ENCODE data around the gene CMIP. TPM values are rescaled to one million over a fixed set of nuclear protein-coding genes. Genes with fewer than 3 reads are reported as not detected.

Gene CMIP
- total RNA-seq, 2 donors from 2014 or later: 7.7 to 19.2 TPM

DNA sequence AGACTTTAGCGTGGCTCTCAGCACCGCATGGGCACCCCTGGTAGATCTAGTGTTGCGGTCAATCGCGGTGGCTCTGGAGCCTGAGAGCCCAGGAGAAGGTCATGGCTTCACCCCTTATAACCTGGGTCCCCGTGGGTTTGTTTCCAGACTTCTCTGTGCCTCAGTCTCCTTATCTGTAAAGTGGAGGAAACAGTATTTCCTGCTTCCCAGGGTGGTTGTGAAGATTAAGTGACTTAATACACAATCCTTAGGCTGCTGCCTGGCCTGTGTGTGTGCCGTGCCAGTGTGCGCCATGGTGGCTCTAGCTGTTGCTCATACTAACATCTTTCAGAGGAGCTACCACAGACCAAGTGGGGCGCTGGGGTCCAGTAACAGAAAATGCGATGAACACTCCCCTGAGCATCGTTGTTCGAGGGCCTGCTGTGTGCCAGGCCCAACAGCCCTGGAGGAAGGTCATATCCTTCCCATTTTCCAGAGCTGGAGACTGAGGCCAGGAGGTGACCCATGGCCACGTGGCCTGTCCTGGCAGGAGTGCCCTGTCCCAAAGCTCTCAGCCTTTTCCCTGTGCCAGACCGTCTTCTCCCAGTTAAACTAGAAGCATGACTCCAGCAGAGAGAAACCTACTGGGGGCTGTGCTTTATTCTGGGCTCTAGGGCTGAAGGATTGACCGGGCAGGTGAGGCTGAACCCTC is 70.1 kb downstream of the CMIP start:
- H3K27ac ChIP-seq: no peak overlapping the region
- H3K4me1 ChIP-seq: peaks cover 0 to 68% of the 10 kb centered on the region in 2 donors
- no peak overlapping the region for H3K4me3 ChIP-seq

DNA sequence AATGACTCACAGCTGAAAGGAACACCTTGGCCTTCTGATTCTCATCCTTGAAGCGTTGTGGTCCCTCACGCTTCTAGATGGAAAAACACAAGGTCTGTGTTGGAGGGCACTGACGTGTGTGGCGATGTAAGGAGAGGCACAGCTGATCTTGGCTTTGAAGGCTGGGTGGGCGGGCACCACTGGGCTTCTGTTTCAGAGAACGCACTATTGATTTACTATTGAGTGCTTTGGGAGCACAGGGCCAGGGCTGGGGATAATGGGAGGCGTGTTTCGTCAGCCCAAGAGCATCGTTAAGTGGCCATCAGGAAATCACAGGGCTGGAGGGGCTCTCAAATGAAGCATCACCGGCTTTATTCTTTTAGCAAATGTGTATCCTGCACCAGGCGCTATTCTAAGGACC is 70.7 kb downstream of the CMIP start:
- Histone ChIP-seq H3K9me3 (no peaks in the 10 kb centered on the region), H3K27ac (no peak overlapping the region), H3K36me3 (no peaks in the 10 kb centered on the region), H3K27me3 (no peaks in the 10 kb centered on the region), H3K4me3 (no peak overlapping the region), H3K4me1 (peaks cover 0 to 73% of the 10 kb centered on the region in 2 donors)
- TF ChIP-seq, protein P1, sequence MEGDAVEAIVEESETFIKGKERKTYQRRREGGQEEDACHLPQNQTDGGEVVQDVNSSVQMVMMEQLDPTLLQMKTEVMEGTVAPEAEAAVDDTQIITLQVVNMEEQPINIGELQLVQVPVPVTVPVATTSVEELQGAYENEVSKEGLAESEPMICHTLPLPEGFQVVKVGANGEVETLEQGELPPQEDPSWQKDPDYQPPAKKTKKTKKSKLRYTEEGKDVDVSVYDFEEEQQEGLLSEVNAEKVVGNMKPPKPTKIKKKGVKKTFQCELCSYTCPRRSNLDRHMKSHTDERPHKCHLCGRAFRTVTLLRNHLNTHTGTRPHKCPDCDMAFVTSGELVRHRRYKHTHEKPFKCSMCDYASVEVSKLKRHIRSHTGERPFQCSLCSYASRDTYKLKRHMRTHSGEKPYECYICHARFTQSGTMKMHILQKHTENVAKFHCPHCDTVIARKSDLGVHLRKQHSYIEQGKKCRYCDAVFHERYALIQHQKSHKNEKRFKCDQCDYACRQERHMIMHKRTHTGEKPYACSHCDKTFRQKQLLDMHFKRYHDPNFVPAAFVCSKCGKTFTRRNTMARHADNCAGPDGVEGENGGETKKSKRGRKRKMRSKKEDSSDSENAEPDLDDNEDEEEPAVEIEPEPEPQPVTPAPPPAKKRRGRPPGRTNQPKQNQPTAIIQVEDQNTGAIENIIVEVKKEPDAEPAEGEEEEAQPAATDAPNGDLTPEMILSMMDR (IDR thresholded peaks at IDR 0.05): no peak
- no peak for DNase-seq (ENCODE audit: low spot score)

More for the DNA sequence above, 70.1 kb downstream of the CMIP start:
- TF ChIP-seq, protein P1 (IDR thresholded peaks at IDR 0.05): no peak
- no peak for DNase-seq (ENCODE audit: low spot score)
- no peaks in the 10 kb centered on the region for H3K9me3 ChIP-seq
- H3K36me3 ChIP-seq: no peaks in the 10 kb centered on the region
- H3K27me3 ChIP-seq: no peaks in the 10 kb centered on the region

DNA sequence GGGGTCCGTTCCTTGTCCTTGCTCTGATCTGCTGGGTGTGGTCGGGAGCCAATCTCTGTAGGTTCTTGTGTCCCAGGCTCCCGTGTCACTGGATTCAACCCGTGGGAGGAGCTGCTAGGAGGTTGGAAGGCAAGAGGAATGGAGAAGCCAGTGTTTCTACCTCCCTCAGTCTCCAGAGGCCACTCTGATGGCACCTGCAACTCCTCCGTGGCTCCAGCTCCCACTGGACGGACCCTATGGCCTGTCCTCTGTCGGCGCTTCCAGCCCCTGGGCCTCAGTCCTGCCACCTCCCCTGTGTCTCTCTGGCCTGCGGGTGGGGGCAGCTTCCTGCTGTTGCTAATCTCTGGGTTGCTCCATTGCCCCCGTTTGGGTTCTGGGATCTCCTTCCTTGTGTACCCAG is 71.1 kb downstream of the CMIP start:
- peaks cover 0 to 73% of the 10 kb centered on the region in 2 donors for H3K4me1 ChIP-seq

DNA sequence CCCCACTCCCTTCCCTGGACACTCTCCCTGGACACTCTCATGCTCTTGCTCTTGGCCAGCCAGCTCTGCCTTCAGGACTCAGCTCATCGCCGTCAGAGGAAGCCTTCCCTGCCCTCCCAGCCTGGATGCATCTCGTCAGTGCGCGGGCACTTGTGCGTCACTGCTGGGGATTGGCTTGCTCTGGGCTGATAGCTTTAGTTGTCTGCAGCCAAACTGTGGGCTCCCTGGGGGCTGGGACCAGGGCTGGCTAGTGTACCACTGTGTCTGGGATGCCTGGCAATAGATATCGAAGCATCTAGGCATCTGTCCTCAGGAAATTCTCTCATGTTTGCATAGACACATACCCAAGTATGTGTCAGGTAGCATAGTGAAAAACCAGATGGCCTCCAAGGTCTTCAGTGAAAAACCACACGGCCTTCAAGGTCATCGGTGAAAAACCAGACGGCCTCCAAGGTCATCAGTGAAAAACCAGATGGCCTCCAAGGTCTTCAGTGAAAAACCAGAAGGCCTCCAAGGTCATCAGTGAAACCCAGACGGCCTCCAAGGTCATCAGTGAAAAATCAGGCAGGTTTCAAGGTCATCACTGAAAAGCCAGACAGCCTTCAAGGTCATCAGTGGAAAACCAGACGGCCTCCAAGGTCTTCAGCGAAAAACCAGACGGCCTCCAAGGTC is 72.0 kb downstream of the CMIP start:
- H3K9me3 ChIP-seq: no peaks in the 10 kb centered on the region
- no peak overlapping the region for H3K4me3 ChIP-seq
- peak overlapping the region in 1 of 2 donors; percentile 4 for H3K27ac ChIP-seq
- TF ChIP-seq, protein P1 (IDR thresholded peaks at IDR 0.05): no peak
- H3K36me3 ChIP-seq: no peaks in the 10 kb centered on the region
- peaks cover 0 to 73% of the 10 kb centered on the region in 2 donors for H3K4me1 ChIP-seq
- peak; percentile 76 for DNase-seq (ENCODE audit: low spot score)
- H3K27me3 ChIP-seq: no peaks in the 10 kb centered on the region

More for the DNA sequence above, 71.1 kb downstream of the CMIP start:
- H3K36me3 ChIP-seq: no peaks in the 10 kb centered on the region
- H3K9me3 ChIP-seq: no peaks in the 10 kb centered on the region
- DNase-seq (ENCODE audit: low spot score): no peak
- H3K27ac ChIP-seq: no peak overlapping the region
- H3K4me3 ChIP-seq: no peak overlapping the region
- TF ChIP-seq, protein P1 (IDR thresholded peaks at IDR 0.05): no peak
- no peaks in the 10 kb centered on the region for H3K27me3 ChIP-seq

DNA sequence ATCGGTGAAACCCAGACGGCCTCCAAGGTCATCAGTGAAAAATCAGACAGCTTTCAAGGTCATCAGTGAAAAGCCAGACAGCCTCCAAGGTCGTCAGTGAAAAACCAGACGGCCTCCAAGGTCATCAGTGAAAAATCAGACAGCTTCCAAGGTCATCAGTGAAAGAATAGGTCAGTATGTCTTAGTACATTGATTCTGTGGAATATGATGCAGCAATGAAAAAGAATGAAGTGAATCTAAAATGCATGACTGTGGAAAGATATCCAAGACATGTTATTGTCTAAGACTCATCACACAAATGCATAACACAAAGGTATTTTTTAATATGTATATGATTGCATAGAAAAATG is 72.5 kb downstream of the CMIP start:
- H3K4me1 ChIP-seq: peaks cover 0 to 76% of the 10 kb centered on the region in 2 donors
- H3K9me3 ChIP-seq: no peaks in the 10 kb centered on the region
- peak overlapping the region in 1 of 2 donors; percentile 4 for H3K27ac ChIP-seq
- H3K36me3 ChIP-seq: no peaks in the 10 kb centered on the region
- H3K4me3 ChIP-seq: no peak overlapping the region
- DNase-seq (ENCODE audit: low spot score): no peak
- no peaks in the 10 kb centered on the region for H3K27me3 ChIP-seq
- TF ChIP-seq, protein P1 (IDR thresholded peaks at IDR 0.05): no peak

All from right atrium auricular region (tissue), 2 donors.